GM23248 (cell line): ENCODE data around the gene FLT3. TPM values are rescaled to one million over a fixed set of nuclear protein-coding genes. Genes with fewer than 3 reads are reported as not detected.
"Not testable (repeated sequence)": the region's sequence is repeated elsewhere in the genome, so short reads cannot be mapped to it uniquely, and the experiment has no call there.

Experiments
- DNase-seq: peaks from one replicate; pipeline ENCODE4 v3.0.0-alpha.2; 2015
- H2AFZ ChIP-seq: fragments of 200-600 bp; sonication (generic); 2 replicates; pipeline ENCODE4 v1.6.1; 2016; ENCODE audit warnings: antibody characterized with exemption
- H3F3A ChIP-seq: fragments of 200-600 bp; sonication (generic); 2 replicates; pipeline ENCODE4 v1.6.1; 2016; ENCODE audit warnings: mild to moderate bottlenecking, antibody characterized with exemption, mixed run types; ENCODE audit not compliant: insufficient read depth
- H3K27ac ChIP-seq: fragments of 200-600 bp; sonication (generic); 2 replicates; pipeline ENCODE4 v1.5.1; 2016; ENCODE audit warnings: mild to moderate bottlenecking
- H3K27me3 ChIP-seq: fragments of 200-600 bp; sonication (generic); replicated peaks from 2 replicates; pipeline ENCODE4 v1.6.1; 2016; ENCODE audit warnings: mild to moderate bottlenecking; ENCODE audit not compliant: insufficient read depth
- H3K36me3 ChIP-seq: fragments of 200-600 bp; sonication (generic); 2 replicates; pipeline ENCODE4 v1.6.1; 2016; ENCODE audit warnings: low read depth, mild to moderate bottlenecking
- H3K4me1 ChIP-seq: fragments of 200-600 bp; sonication (generic); 2 replicates; pipeline ENCODE4 v1.6.1; 2016; ENCODE audit warnings: mild to moderate bottlenecking; ENCODE audit not compliant: insufficient read depth
- H3K4me2 ChIP-seq: fragments of 200-600 bp; sonication (generic); one replicate; pipeline ENCODE4 v1.6.1; 2016; ENCODE audit warnings: mild to moderate bottlenecking; ENCODE audit not compliant: unreplicated experiment
- H3K4me3 ChIP-seq: fragments of 200-600 bp; sonication (generic); 2 replicates; pipeline ENCODE4 v1.5.1; 2016; ENCODE audit warnings: mild to moderate bottlenecking
- H3K79me2 ChIP-seq: fragments of 200-600 bp; sonication (generic); 2 replicates; pipeline ENCODE4 v1.6.1; 2016; ENCODE audit warnings: mild to moderate bottlenecking; ENCODE audit not compliant: insufficient read depth
- H3K9ac ChIP-seq: fragments of 200-600 bp; sonication (generic); 2 replicates; pipeline ENCODE4 v1.6.1; 2016; ENCODE audit warnings: mild to moderate bottlenecking
- H3K9me2 ChIP-seq: fragments of 200-600 bp; sonication (generic); 2 replicates; pipeline ENCODE4 v1.6.1; 2016; ENCODE audit warnings: mixed run types, mild to moderate bottlenecking, moderate library complexity; ENCODE audit not compliant: insufficient read depth
- H3K9me3 ChIP-seq: fragments of 200-600 bp; sonication (generic); one replicate; pipeline ENCODE4 v1.6.1; 2017; ENCODE audit warnings: low read depth
- H4K20me1 ChIP-seq: fragments of 200-600 bp; sonication (generic); 2 replicates; pipeline ENCODE4 v1.6.0; 2016; ENCODE audit not compliant: insufficient read depth
- EZH2 ChIP-seq: fragments of 200-600 bp; sonication (generic); IDR thresholded peaks from 2 replicates; pipeline ENCODE4 v1.6.1; 2018; ENCODE audit warnings: antibody characterized with exemption, mild to moderate bottlenecking; ENCODE audit not compliant: insufficient read depth, poor library complexity, severe bottlenecking
- EZH2phosphoT487 ChIP-seq: fragments of 200-600 bp; sonication (generic); IDR thresholded peaks from 2 replicates; pipeline ENCODE4 v1.6.1; 2018; ENCODE audit warnings: antibody characterized with exemption, moderate library complexity, mild to moderate bottlenecking, low read depth; ENCODE audit not compliant: insufficient read depth
- WGBS, 2 experiments: methylation state at CpG; one replicate each; pipeline ENCODE4 v1.1.6; 2015 to 2017; ENCODE audit warnings: low lambda C conversion rate in 2 of 2, low coverage in 1 of 2; ENCODE audit errors: missing lambda C conversion rate in 2 of 2; 5-methylcytosine and 5-hydroxymethylcytosine counted together
- in situ Hi-C: fragments of 300-500 bp; cut with MboI; formaldehyde crosslinking; loops from 2 replicates; pipeline ENCODE4 v1.15.0; 2020
- polyA plus RNA-seq: library from polyadenylated mRNA; unstranded; fragments of >200 nt; fragmentation: Nextera tagmentation; extraction: Ambion mirVana; gene quantifications from 2 replicates; pipeline ENCODE4 v1.2.1, GENCODE V29; 2016
- total RNA-seq: library from RNA; depleted of rRNA; stranded (reverse); fragments of >200 nt; shearing (Covaris generic); gene quantifications from 2 replicates; pipeline ENCODE4 v1.2.3, GENCODE V29; 2014

Gene FLT3
- total and polyA plus RNA-seq, 2 experiments from 2014 or later = not detected

GRCh38 chr13:28012383-28012782 is 88.0 kb downstream of the FLT3 start:
- H2AFZ ChIP-seq = no peak overlapping the region
- peak; percentile 9 for DNase-seq
- no peaks in the 10 kb centered on the region for H3K79me2 ChIP-seq
- no peak overlapping the region for H3K4me2 ChIP-seq
- H3K27ac ChIP-seq = no peak overlapping the region
- WGBS, 2 experiments = 64 to 72% methylated on average over 4 of the region's 4 CpGs
- no peaks in the 10 kb centered on the region for H3F3A ChIP-seq
- peaks cover 27% of the 10 kb centered on the region for H3K27me3 ChIP-seq
- in situ Hi-C loops = no loop called here
- no peaks in the 10 kb centered on the region for H4K20me1 ChIP-seq
- no peak overlapping the region for H3K9ac ChIP-seq
- no peaks in the 10 kb centered on the region for H3K4me1 ChIP-seq
- H3K36me3 ChIP-seq = no peaks in the 10 kb centered on the region
- TF ChIP-seq EZH2 (no peak), EZH2phosphoT487 (no peak)
- H3K4me3 ChIP-seq = no peak overlapping the region
- no peaks in the 10 kb centered on the region for H3K9me3 ChIP-seq
- no peaks in the 10 kb centered on the region for H3K9me2 ChIP-seq

- H3K36me3 ChIP-seq = no peaks in the 10 kb centered on the region
- in situ Hi-C loops = no loop called here
- H3K4me3 ChIP-seq = no peak overlapping the region
- WGBS, 2 experiments = 38 to 44% methylated on average over 5 of the region's 5 CpGs
- H3K27ac ChIP-seq = no peak overlapping the region
- no peaks in the 10 kb centered on the region for H3K9me2 ChIP-seq
- no peaks in the 10 kb centered on the region for H3K79me2 ChIP-seq
- H3F3A ChIP-seq = no peaks in the 10 kb centered on the region
- no peak overlapping the region for H2AFZ ChIP-seq
- H3K9ac ChIP-seq = no peak overlapping the region
- no peaks in the 10 kb centered on the region for H4K20me1 ChIP-seq
- H3K27me3 ChIP-seq = peaks cover 21% of the 10 kb centered on the region
- H3K4me1 ChIP-seq = no peaks in the 10 kb centered on the region
- TF ChIP-seq EZH2phosphoT487 (no peak), EZH2 (no peak)
- no peak for DNase-seq
- no peaks in the 10 kb centered on the region for H3K9me3 ChIP-seq
- no peak overlapping the region for H3K4me2 ChIP-seq
These were observed 90.3 kb downstream of the FLT3 start for GRCh38 chr13:28010046-28010445.

DNA sequence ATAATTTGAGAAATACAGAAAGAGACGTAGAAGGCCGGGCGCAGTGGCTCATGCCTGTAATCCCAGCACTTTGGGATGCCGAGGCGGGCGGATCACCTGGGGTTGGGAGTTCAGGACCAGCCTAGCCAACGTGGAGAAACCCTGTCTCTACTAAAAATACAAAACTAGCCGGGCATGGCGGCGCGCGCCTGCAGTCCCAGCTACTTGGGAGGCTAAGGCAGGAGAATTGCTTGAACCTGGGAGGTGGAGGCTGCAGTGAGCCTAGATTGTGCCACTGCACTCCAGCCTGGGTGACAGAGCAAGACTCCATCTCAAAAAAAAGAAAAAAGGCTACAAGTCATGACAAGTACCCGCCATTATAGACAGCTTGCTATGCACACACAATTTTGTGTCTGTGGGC is 95.4 kb downstream of the FLT3 start:
- H3K79me2 ChIP-seq, H3K4me1 ChIP-seq, H3K9me3 ChIP-seq, H3K4me2 ChIP-seq, H3K4me3 ChIP-seq, H4K20me1 ChIP-seq, H2AFZ ChIP-seq, in situ Hi-C loops, H3K27me3 ChIP-seq, H3K36me3 ChIP-seq, H3K9ac ChIP-seq, H3F3A ChIP-seq, H3K9me2 ChIP-seq, H3K27ac ChIP-seq, DNase-seq: not testable (repeated sequence)
- 88% methylated on average over 13 of the region's 13 CpGs for WGBS, 2 experiments

- H3K36me3 ChIP-seq = no peaks in the 10 kb centered on the region
- H2AFZ ChIP-seq = no peak overlapping the region
- H3K4me1 ChIP-seq = no peaks in the 10 kb centered on the region
- H4K20me1 ChIP-seq = no peaks in the 10 kb centered on the region
- no peaks in the 10 kb centered on the region for H3K9me3 ChIP-seq
- no peak for TF ChIP-seq EZH2
- TF ChIP-seq EZH2phosphoT487 = no peak
- no peak overlapping the region for H3K4me2 ChIP-seq
- DNase-seq = no peak
- in situ Hi-C loops = no loop called here
- H3F3A ChIP-seq = peaks cover 2% of the 10 kb centered on the region; the same call in 1 of the 2 replicates
- no peaks in the 10 kb centered on the region; the same call in 1 of the 2 replicates for H3K27me3 ChIP-seq
- no peaks in the 10 kb centered on the region for H3K79me2 ChIP-seq
- H3K4me3 ChIP-seq = no peak overlapping the region
- 58 to 65% methylated on average over 6 of the region's 6 CpGs for WGBS, 2 experiments
- no peak overlapping the region for H3K9ac ChIP-seq
- no peaks in the 10 kb centered on the region for H3K9me2 ChIP-seq
- H3K27ac ChIP-seq = no peak overlapping the region
These were observed 97.3 kb downstream of the FLT3 start for GRCh38 chr13:28002886-28003698.
